Upper lobe of right lung (tissue), 1 donor: ENCODE data around the gene HIPK1. TPM values are rescaled to one million over a fixed set of nuclear protein-coding genes. Genes with fewer than 3 reads are reported as not detected.

Experiments
- ATAC-seq: fragments of 200-7000 bp; cut with Tn5 transposase; one replicate; pipeline ENCODE4 v1.9.1; 2020; ENCODE audit warnings: mild to moderate bottlenecking, moderate library complexity
- DNase-seq: peaks from one replicate; pipeline ENCODE4 v3.0.0-alpha.2; 2020
- H3K27ac ChIP-seq: fragments of 200-600 bp; one replicate; pipeline ENCODE4 v1.8.0; 2022
- H3K27me3 ChIP-seq: fragments of 200-600 bp; one replicate; pipeline ENCODE4 v1.8.0; 2022; ENCODE audit warnings: mild to moderate bottlenecking
- H3K36me3 ChIP-seq: fragments of 200-600 bp; one replicate; pipeline ENCODE4 v1.8.0; 2022
- H3K4me1 ChIP-seq: fragments of 200-600 bp; one replicate; pipeline ENCODE4 v1.8.0; 2022
- H3K4me3 ChIP-seq: fragments of 200-600 bp; one replicate; pipeline ENCODE4 v1.8.0; 2022; ENCODE audit warnings: mild to moderate bottlenecking
- H3K9me3 ChIP-seq: fragments of 200-600 bp; one replicate; pipeline ENCODE4 v1.8.0; 2022
- CTCF ChIP-seq: fragments of 200-600 bp; IDR thresholded peaks from one replicate; pipeline ENCODE4 v1.8.0; 2022; ENCODE audit warnings: antibody characterized with exemption
- intact Hi-C: fragments of 100-400 bp; cut with DNase I; formaldehyde crosslinking; loops from one replicate; pipeline ENCODE4 v1.11.0; 2022
- total RNA-seq: library from RNA; stranded (reverse); fragmentation: NEBNext Ultra II Directional; extraction: Animal tissue kit (Norgen Biotek cat#: 25700); gene quantifications from one replicate; pipeline ENCODE4 v1.2.1, GENCODE V29; 2021
- donor health status: DM: no; HTN: yes; CAD: no; lungs with severe emphysema.

Gene HIPK1
- total RNA-seq, 1 donor from 2014 or later: 77.8 TPM

- intact Hi-C loops: no loop called here
- no peak overlapping the region for H3K4me3 ChIP-seq
- DNase-seq (no peak), ATAC-seq (no peak)
- H3K9me3 ChIP-seq: no peaks in the 10 kb centered on the region
- H3K36me3 ChIP-seq: peaks cover 26% of the 10 kb centered on the region
- no peaks in the 10 kb centered on the region for H3K4me1 ChIP-seq
- no peak overlapping the region for H3K27ac ChIP-seq
- no peaks in the 10 kb centered on the region for H3K27me3 ChIP-seq
- TF ChIP-seq CTCF: no peak
Measured at GRCh38 chr1:113913887-113914664, 15.0 kb upstream of the HIPK1 start.

- intact Hi-C loops: no loop called here
- Histone ChIP-seq H3K9me3 (no peaks in the 10 kb centered on the region), H3K4me1 (no peaks in the 10 kb centered on the region), H3K36me3 (peaks cover 2% of the 10 kb centered on the region), H3K27ac (no peak overlapping the region), H3K27me3 (no peaks in the 10 kb centered on the region), H3K4me3 (no peak overlapping the region)
- TF ChIP-seq CTCF: no peak
- no peak for ATAC-seq
- no peak for DNase-seq
Measured at GRCh38 chr1:113916974-113917373, 12.2 kb upstream of the HIPK1 start.

- no peak for TF ChIP-seq CTCF
Measured at GRCh38 chr1:113917400-113918082, 11.6 kb upstream of the HIPK1 start.

GRCh38 chr1:113918243-113918642, 10.9 kb upstream of the HIPK1 start:
- TF ChIP-seq CTCF: no peak
- H3K36me3 ChIP-seq: no peaks in the 10 kb centered on the region
- ATAC-seq (no peak), DNase-seq (no peak)
- intact Hi-C loops: no loop called here
- H3K4me1 ChIP-seq: no peaks in the 10 kb centered on the region
- no peaks in the 10 kb centered on the region for H3K9me3 ChIP-seq
- H3K27ac ChIP-seq: no peak overlapping the region
- H3K4me3 ChIP-seq: no peak overlapping the region
- H3K27me3 ChIP-seq: no peaks in the 10 kb centered on the region

More at GRCh38 chr1:113917400-113918082, 11.6 kb upstream of the HIPK1 start:
- no peaks in the 10 kb centered on the region for H3K27me3 ChIP-seq
- ATAC-seq: no peak
- no peaks in the 10 kb centered on the region for H3K9me3 ChIP-seq
- no peak for DNase-seq
- no peak overlapping the region for H3K4me3 ChIP-seq
- H3K27ac ChIP-seq: no peak overlapping the region
- intact Hi-C loops: no loop called here
- H3K36me3 ChIP-seq: no peaks in the 10 kb centered on the region
- H3K4me1 ChIP-seq: no peaks in the 10 kb centered on the region

GRCh38 chr1:113922957-113923356, 6.2 kb upstream of the HIPK1 start:
- Histone ChIP-seq H3K27ac (no peak overlapping the region), H3K9me3 (no peaks in the 10 kb centered on the region), H3K4me1 (no peaks in the 10 kb centered on the region), H3K27me3 (no peaks in the 10 kb centered on the region), H3K4me3 (no peak overlapping the region), H3K36me3 (no peaks in the 10 kb centered on the region)
- DNase-seq (no peak), ATAC-seq (no peak)
- TF ChIP-seq CTCF: no peak
- intact Hi-C loops: no loop called here
